Mesothelial cell of epicardium (in vitro differentiated cells): ENCODE measurements around the gene EDIL3. TPM values are rescaled to one million over a fixed set of nuclear protein-coding genes. Genes with fewer than 3 reads are reported as not detected.

Source experiments
- DNase-seq, 2 experiments: peaks; one replicate each; pipeline ENCODE4 v3.0.0; 2021; ENCODE audit warnings: low spot score in 2 of 2; ENCODE audit not compliant: unreplicated experiment in 2 of 2
- H3K27ac Mint-ChIP-seq: 2 replicates; pipeline ENCODE4 v1.8.0; 2021; ENCODE audit warnings: mixed read lengths
- H3K27me3 Mint-ChIP-seq: 2 replicates; pipeline ENCODE4 v1.8.0; 2021; ENCODE audit warnings: low read depth, mixed read lengths
- H3K36me3 Mint-ChIP-seq: 2 replicates; pipeline ENCODE4 v1.8.0; 2021; ENCODE audit warnings: mixed read lengths
- H3K4me1 Mint-ChIP-seq: 2 replicates; pipeline ENCODE4 v1.8.0; 2021; ENCODE audit warnings: mixed read lengths
- H3K4me3 Mint-ChIP-seq: 2 replicates; pipeline ENCODE4 v1.8.0; 2021; ENCODE audit warnings: mild to moderate bottlenecking, moderate library complexity, mixed read lengths
- H3K9me3 Mint-ChIP-seq: 2 replicates; pipeline ENCODE4 v1.8.0; 2021; ENCODE audit warnings: mixed read lengths
- CTCF ChIP-seq: fragments of 200-600 bp; sonication (generic); IDR thresholded peaks from one replicate; pipeline ENCODE4 v1.5.0; 2021; ENCODE audit warnings: antibody characterized with exemption; ENCODE audit not compliant: unreplicated experiment
- total RNA-seq: library from RNA; stranded (reverse); gene quantifications from 3 replicates; pipeline ENCODE4 v1.2.1, GENCODE V29; 2021

The EDIL3 gene
- total RNA-seq, 1 donor from 2014 or later, result 51.3 TPM

GRCh38 chr5:84274585-84275468, 109.9 kb downstream of the EDIL3 start:
- DNase-seq, result peak in 1 of 2 experiments; percentile 45
- peaks cover 4% of the 10 kb centered on the region for H3K9me3 Mint-ChIP-seq
- peak; percentile 74 for TF ChIP-seq CTCF
- no peak overlapping the region for H3K27ac Mint-ChIP-seq
- no peaks in the 10 kb centered on the region for H3K36me3 Mint-ChIP-seq
- no peak overlapping the region for H3K4me3 Mint-ChIP-seq
- no peaks in the 10 kb centered on the region for H3K27me3 Mint-ChIP-seq
- peaks cover 21% of the 10 kb centered on the region for H3K4me1 Mint-ChIP-seq

- H3K4me3 Mint-ChIP-seq, result no peak overlapping the region
- no peak for DNase-seq
- H3K36me3 Mint-ChIP-seq, result no peaks in the 10 kb centered on the region
- no peak overlapping the region for H3K27ac Mint-ChIP-seq
- H3K4me1 Mint-ChIP-seq, result peaks cover 25% of the 10 kb centered on the region
- H3K27me3 Mint-ChIP-seq, result no peaks in the 10 kb centered on the region
- peaks cover 4% of the 10 kb centered on the region for H3K9me3 Mint-ChIP-seq
- no peak for TF ChIP-seq CTCF
Observed at GRCh38 chr5:84273517-84273883, 111.2 kb downstream of the EDIL3 start.

GRCh38 chr5:84272771-84273516, 111.7 kb downstream of the EDIL3 start:
- peaks cover 25% of the 10 kb centered on the region for H3K4me1 Mint-ChIP-seq
- peak overlapping the region; percentile 8 for H3K27ac Mint-ChIP-seq
- peaks cover 2% of the 10 kb centered on the region for H3K9me3 Mint-ChIP-seq
- H3K36me3 Mint-ChIP-seq, result no peaks in the 10 kb centered on the region
- DNase-seq, result no peak
- H3K27me3 Mint-ChIP-seq, result no peaks in the 10 kb centered on the region
- no peak overlapping the region for H3K4me3 Mint-ChIP-seq
- no peak for TF ChIP-seq CTCF

- Mint-ChIP-seq H3K27ac (peak overlapping the region; percentile 16), H3K4me1 (peaks cover 22% of the 10 kb centered on the region), H3K9me3 (no peaks in the 10 kb centered on the region), H3K27me3 (no peaks in the 10 kb centered on the region), H3K4me3 (no peak overlapping the region), H3K36me3 (no peaks in the 10 kb centered on the region)
- TF ChIP-seq CTCF, result no peak
- no peak for DNase-seq
Observed at GRCh38 chr5:84265739-84266550, 118.7 kb downstream of the EDIL3 start.

GRCh38 chr5:84265130-84265529, 119.5 kb downstream of the EDIL3 start:
- H3K9me3 Mint-ChIP-seq, result no peaks in the 10 kb centered on the region
- DNase-seq, result no peak
- H3K27me3 Mint-ChIP-seq, result no peaks in the 10 kb centered on the region
- TF ChIP-seq CTCF, result no peak
- no peaks in the 10 kb centered on the region for H3K36me3 Mint-ChIP-seq
- no peak overlapping the region for H3K4me3 Mint-ChIP-seq
- peaks cover 23% of the 10 kb centered on the region for H3K4me1 Mint-ChIP-seq
- H3K27ac Mint-ChIP-seq, result no peak overlapping the region
